Esophagus squamous epithelium (tissue), 4 donors: ENCODE results near the gene RAB17.

Experiments
- CTCF ChIP-seq, 6 experiments: fragments of 450-650 bp in 4 of 6; fragments of 200-600 bp in 2 of 6; sonication (generic) in 2 of 6; IDR thresholded peaks; one replicate each; pipeline ENCODE4 v1.5.1; 2016 to 2019; ENCODE audit warnings: antibody characterized with exemption in 6 of 6, mild to moderate bottlenecking in 4 of 6, moderate library complexity in 4 of 6
- POLR2A ChIP-seq, 4 donors: fragments of 450-650 bp; IDR thresholded peaks; one replicate each; pipeline ENCODE4 v1.6.1; 2017; ENCODE audit warnings: antibody characterized with exemption in 4 of 4, mild to moderate bottlenecking in 4 of 4, moderate library complexity in 3 of 4

GRCh38 chr2:237524631-237525030, 65.9 kb downstream of the RAB17 start:
- TF ChIP-seq CTCF (IDR thresholded peaks at IDR 0.05) (no peak), POLR2A (IDR thresholded peaks at IDR 0.05) (no peak)
